Heart right ventricle (tissue), 16 donors: ENCODE measurements around the gene EDNRB. TPM values are rescaled to one million over a fixed set of nuclear protein-coding genes. Genes with fewer than 3 reads are reported as not detected.

ENCODE experiments used
- ATAC-seq, 8 donors: fragments of 200-7000 bp; cut with Tn5 transposase; one replicate each; pipeline ENCODE4 v1.9.1; 2020; ENCODE audit warnings: mild to moderate bottlenecking in 8 of 8, moderate library complexity in 8 of 8, moderate number of reproducible peaks in 1 of 8
- DNase-seq, 2 donors: peaks; one replicate each; pipeline ENCODE4 v3.0.0-alpha.2; 2020
- H3K27ac ChIP-seq, 10 donors: fragments of 200-600 bp; sonication (generic) in 2 of 10; one replicate each; pipeline versions ENCODE4 v1.5.0 to v1.8.0; 2020 to 2022; ENCODE audit warnings: mild to moderate bottlenecking in 3 of 10
- H3K27me3 ChIP-seq, 7 donors: fragments of 200-600 bp; one replicate each; pipeline ENCODE4 v1.8.0; 2021 to 2022; ENCODE audit warnings: mild to moderate bottlenecking in 2 of 7
- H3K36me3 ChIP-seq, 9 donors: fragments of 200-600 bp; sonication (generic) in 1 of 9; one replicate each; pipeline versions ENCODE4 v1.5.0 to v1.8.0; 2020 to 2022; ENCODE audit warnings: mild to moderate bottlenecking in 2 of 9
- H3K4me1 ChIP-seq, 9 donors: fragments of 200-600 bp; sonication (generic) in 1 of 9; one replicate each; pipeline versions ENCODE4 v1.5.0 to v1.8.0; 2020 to 2022; ENCODE audit warnings: mild to moderate bottlenecking in 4 of 9
- H3K4me3 ChIP-seq, 10 donors: fragments of 200-600 bp; sonication (generic) in 2 of 10; one replicate each; pipeline versions ENCODE4 v1.5.0 to v1.8.0; 2020 to 2022; ENCODE audit warnings: mild to moderate bottlenecking in 7 of 10, moderate library complexity in 2 of 10
- H3K9me3 ChIP-seq, 11 donors: fragments of 200-600 bp in 10 of 11; sonication (generic) in 2 of 11; one replicate each; pipeline versions ENCODE4 v1.5.0 to v1.8.0; 2013 to 2022; ENCODE audit warnings: mild to moderate bottlenecking in 2 of 11, control low read depth in 1 of 11, moderate library complexity in 1 of 11
- CTCF ChIP-seq, 9 donors: fragments of 200-600 bp; sonication (generic) in 2 of 9; IDR thresholded peaks; one replicate each; pipeline versions ENCODE4 v1.5.0 to v1.8.0; 2021 to 2022; ENCODE audit warnings: antibody characterized with exemption in 9 of 9, mild to moderate bottlenecking in 5 of 9, moderate library complexity in 1 of 9
- WGBS, 2 donors: extraction: QIAGEN DNeasy Blood & Tissue Kit; methylation state at CpG; one replicate each; pipeline ENCODE4 v1.1.7; 2013; ENCODE audit warnings: inconsistent platforms in 1 of 2; 5-methylcytosine and 5-hydroxymethylcytosine counted together
- intact Hi-C, 10 donors: fragments of 100-400 bp; cut with DNase I; formaldehyde crosslinking; loops; one replicate each; pipeline versions ENCODE4 v1.11.1 to v1.14.2; 2022
- polyA plus RNA-seq, 2 donors: library from polyadenylated mRNA; stranded (reverse); fragments of 200-250 nt; gene quantifications; one replicate each; pipeline ENCODE4 v1.2.3, GENCODE V29; 2013
- total RNA-seq, 10 donors: library from RNA; stranded (reverse); fragmentation: NEBNext Ultra II Directional in 3 of 10; extraction: Animal tissue kit (Norgen Biotek cat#: 25700) in 3 of 10; gene quantifications; one replicate each; pipeline versions ENCODE4 v1.2.1 to v1.2.4, GENCODE V29; 2021 to 2023
- donor health status: Arrhythmogenic right ventricular cardiomyopathy.
- donor health status: ischemic (EF 13 %, LVEDD 7.1; RV severe dilation, severe dysfunction).
- donor health status: healthy with polysubstance abuse.
- donor health status: DM: no; HTN: yes; CAD: no.
- donor health status: DM: no; HTN: no; CAD: no.
- donor health status: ischemic (EF 25% LVEDD 6.9; RV normal size, moderate dysfunction).
- donor health status: ischemic (EF 25% LVEDD 5.7; RV mildly dilated, moderate dysfunction).
- donor health status: healthy.
- donor health status: DM: yes; HTN: yes; CAD: no.
- donor health status: Ischemic cardiomyopathy.
- donor health status: ischemic (EF 35%, LVEDD 5.7; RV mildly dilated, moderate dysfunction).
- donor health status: nonischemic (EF 11% LVEDD 7.7; RV severe dilation, severe dysfunction).
- donor health status: DM: yes; HTN: yes; CAD: no.
- donor health status: PGD.
- donor health status: ischemic (EF 29% LVEDD 5.4; RV normal size, mild dysfunction).
- donor health status: nonischemic (EF 23%, LVEDD 6.1; RV moderate dilation, normal function).

Gene EDNRB
- total and polyA plus RNA-seq, 12 donors, result 9.3 to 61.9 (median 19.9) TPM

- H3K27ac ChIP-seq, result no peak overlapping the region
- no peak for TF ChIP-seq CTCF (IDR thresholded peaks at IDR 0.05)
- H3K4me1 ChIP-seq, result no peaks in the 10 kb centered on the region
- no peaks in the 10 kb centered on the region for H3K27me3 ChIP-seq
- no peaks in the 10 kb centered on the region for H3K36me3 ChIP-seq
- H3K4me3 ChIP-seq, result no peak overlapping the region
- intact Hi-C loops, result no loop called here
- DNase-seq (no peak), ATAC-seq (no peak)
- H3K9me3 ChIP-seq, result peaks cover 0 to 19% (median 0%) of the 10 kb centered on the region in 11 donors
Measured at GRCh38 chr13:77871596-77871995, 47.0 kb downstream of the EDNRB start.

DNA sequence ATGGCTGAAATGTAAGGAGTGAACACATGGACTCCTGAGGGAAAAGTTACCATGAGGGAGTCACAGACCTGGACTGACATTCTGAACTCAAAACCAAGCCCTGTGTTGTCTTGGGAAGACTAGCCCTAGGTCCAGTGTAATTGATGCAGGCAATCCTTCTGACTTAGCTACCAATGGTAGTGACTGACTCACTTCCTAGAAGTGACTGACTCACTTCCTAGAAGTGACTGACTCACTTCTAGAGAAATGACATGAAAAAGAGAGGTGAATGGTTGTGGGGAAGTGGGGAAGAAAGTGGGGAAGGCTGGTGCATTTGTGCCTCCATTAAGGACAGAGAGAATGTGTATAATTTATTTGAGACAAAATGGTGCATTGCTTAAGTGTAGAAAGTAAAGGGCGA, 49.9 kb downstream of the EDNRB start:
- intact Hi-C loops, result no loop called here
- no peak for TF ChIP-seq CTCF (IDR thresholded peaks at IDR 0.05)
- no peak overlapping the region for H3K4me3 ChIP-seq
- H3K36me3 ChIP-seq, result no peaks in the 10 kb centered on the region
- H3K9me3 ChIP-seq, result peaks cover 0 to 19% (median 0%) of the 10 kb centered on the region in 11 donors
- no peak for DNase-seq
- ATAC-seq, result no peak
- no peaks in the 10 kb centered on the region for H3K27me3 ChIP-seq
- H3K4me1 ChIP-seq, result no peaks in the 10 kb centered on the region
- H3K27ac ChIP-seq, result no peak overlapping the region
- WGBS, 2 donors, result 100% methylated on average over 1 of the region's 1 CpG

GRCh38 chr13:77866971-77867370, 51.7 kb downstream of the EDNRB start:
- H3K4me3 ChIP-seq, result no peak overlapping the region
- H3K9me3 ChIP-seq, result peaks cover 0 to 19% (median 0%) of the 10 kb centered on the region in 11 donors
- TF ChIP-seq CTCF (IDR thresholded peaks at IDR 0.05), result no peak
- no peak for ATAC-seq
- no peaks in the 10 kb centered on the region for H3K36me3 ChIP-seq
- intact Hi-C loops, result no loop called here
- no peaks in the 10 kb centered on the region for H3K27me3 ChIP-seq
- no peak for DNase-seq
- H3K27ac ChIP-seq, result no peak overlapping the region
- H3K4me1 ChIP-seq, result peaks cover 0 to 2% (median 0%) of the 10 kb centered on the region in 9 donors

DNA sequence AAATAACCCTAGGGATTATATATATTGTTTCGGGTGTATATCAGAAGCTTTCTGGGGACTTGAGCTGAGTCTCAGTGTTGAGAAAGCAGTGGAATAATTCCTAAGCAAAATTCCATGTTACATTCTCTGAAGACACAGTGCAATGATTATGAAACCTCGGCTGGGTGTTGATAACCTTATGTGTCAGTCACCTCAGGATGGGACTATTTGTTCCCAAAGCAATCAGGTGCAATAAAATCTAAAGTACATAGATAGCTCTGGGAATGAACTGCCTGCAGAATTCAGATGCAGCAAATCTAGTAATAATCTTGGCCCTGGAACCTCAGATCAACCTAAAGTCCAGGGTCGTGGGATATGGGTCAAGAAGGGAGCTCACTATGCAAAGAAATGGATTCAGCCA, 53.0 kb downstream of the EDNRB start:
- Histone ChIP-seq H3K4me3 (no peak overlapping the region), H3K36me3 (no peaks in the 10 kb centered on the region), H3K27ac (no peak overlapping the region), H3K9me3 (peaks cover 0 to 19% (median 0%) of the 10 kb centered on the region in 11 donors), H3K4me1 (peaks cover 0 to 15% (median 0%) of the 10 kb centered on the region in 9 donors), H3K27me3 (no peaks in the 10 kb centered on the region)
- DNase-seq (no peak), ATAC-seq (no peak)
- intact Hi-C loops, result no loop called here
- TF ChIP-seq CTCF (IDR thresholded peaks at IDR 0.05), result no peak
- 70 to 73% methylated on average over 3 of the region's 3 CpGs for WGBS, 2 donors
